Transverse colon (tissue), 4 donors: ENCODE measurements around the gene TMEM107. TPM values are rescaled to one million over a fixed set of nuclear protein-coding genes. Genes with fewer than 3 reads are reported as not detected.
A peak's percentile ranks its signal among the peaks of the same experiment; 100 is the strongest.

ENCODE experiments used
- DNase-seq: peaks from one replicate; pipeline ENCODE4 v3.0.0-alpha.2; 2019
- H3K27ac ChIP-seq, 4 donors: fragments of 200-600 bp; sonication (generic); 2 replicates each; pipeline ENCODE4 v1.5.1; 2016 to 2018; ENCODE audit warnings: inconsistent platforms in 4 of 4
- H3K27me3 ChIP-seq: fragments of 200-600 bp; sonication (generic); 2 replicates; pipeline ENCODE4 v1.5.1; 2017; ENCODE audit warnings: inconsistent platforms
- H3K36me3 ChIP-seq, 4 donors: fragments of 200-600 bp; sonication (generic); 2 replicates each; pipeline ENCODE4 v1.5.1; 2017 to 2019; ENCODE audit warnings: inconsistent platforms in 4 of 4
- H3K4me1 ChIP-seq, 4 donors: fragments of 200-600 bp; sonication (generic); 2 replicates each; pipeline ENCODE4 v1.5.1; 2017 to 2020; ENCODE audit warnings: inconsistent platforms in 4 of 4
- H3K4me3 ChIP-seq, 4 donors: fragments of 200-600 bp; sonication (generic); 1 replicate in 1 of 4; 2 replicates in 3 of 4; pipeline versions ENCODE4 v1.5.1 to v1.6.1; 2017 to 2019; ENCODE audit warnings: inconsistent platforms in 4 of 4
- H3K9me3 ChIP-seq, 2 donors: fragments of 200-600 bp; sonication (generic); 2 replicates each; pipeline ENCODE4 v1.5.1; 2017 to 2019; ENCODE audit warnings: inconsistent platforms in 2 of 2
- EP300 ChIP-seq: sonication (generic); formaldehyde crosslinking; IDR thresholded peaks from one replicate; pipeline ENCODE4 v1.6.1; 2017; ENCODE audit warnings: antibody characterized with exemption, low read depth
- POLR2A ChIP-seq: fragments of 450-650 bp; IDR thresholded peaks from one replicate; pipeline ENCODE4 v1.6.1; 2016; ENCODE audit warnings: antibody characterized with exemption, mild to moderate bottlenecking, moderate library complexity
- POLR2AphosphoS5 ChIP-seq, 3 donors: sonication (generic); formaldehyde crosslinking; IDR thresholded peaks; one replicate each; pipeline ENCODE4 v1.6.1; 2016; ENCODE audit warnings: antibody characterized with exemption in 3 of 3
- WGBS, 2 donors: methylation state at CpG; one replicate each; pipeline ENCODE4 v1.1.5; 2018; ENCODE audit warnings: low coverage in 1 of 2; 5-methylcytosine and 5-hydroxymethylcytosine counted together
- in situ Hi-C, 4 donors: fragments of 200-750 bp; cut with MboI; loops; one replicate each; pipeline versions ENCODE4 v1.15.0 to v1.15.1; 2017; ENCODE audit warnings: low sequenced_read_pairs in 3 of 4, low pct_ligation_motif_present in 1 of 4, low pct_unique_long_range_greater_than_20kb in 1 of 4
- intact Hi-C: fragments of 100-400 bp; cut with DNase I; formaldehyde crosslinking; loops from one replicate; pipeline ENCODE4 v1.15.1; 2023; ENCODE audit warnings: low total_unique reads
- total RNA-seq, 4 donors: library from RNA; depleted of rRNA; stranded (reverse); fragments of >200 nt; gene quantifications; one replicate each; pipeline ENCODE4 v1.1.0, GENCODE V29; 2016
- TF ChIP-seq, protein P1 (sequence below), 5 experiments: fragments of 200-600 bp in 3 of 5; fragments of 450-650 bp in 2 of 5; sonication (generic) in 3 of 5; IDR thresholded peaks; 1 replicate in 2 of 5; 2 replicates in 3 of 5; pipeline ENCODE4 v1.5.1; 2016 to 2017; ENCODE audit warnings: antibody characterized with exemption in 5 of 5, inconsistent platforms in 3 of 5, mild to moderate bottlenecking in 2 of 5, moderate library complexity in 1 of 5

TMEM107 gene
- total RNA-seq, 4 donors from 2014 or later = 1.5 to 74.6 (median 18.3) TPM

DNA sequence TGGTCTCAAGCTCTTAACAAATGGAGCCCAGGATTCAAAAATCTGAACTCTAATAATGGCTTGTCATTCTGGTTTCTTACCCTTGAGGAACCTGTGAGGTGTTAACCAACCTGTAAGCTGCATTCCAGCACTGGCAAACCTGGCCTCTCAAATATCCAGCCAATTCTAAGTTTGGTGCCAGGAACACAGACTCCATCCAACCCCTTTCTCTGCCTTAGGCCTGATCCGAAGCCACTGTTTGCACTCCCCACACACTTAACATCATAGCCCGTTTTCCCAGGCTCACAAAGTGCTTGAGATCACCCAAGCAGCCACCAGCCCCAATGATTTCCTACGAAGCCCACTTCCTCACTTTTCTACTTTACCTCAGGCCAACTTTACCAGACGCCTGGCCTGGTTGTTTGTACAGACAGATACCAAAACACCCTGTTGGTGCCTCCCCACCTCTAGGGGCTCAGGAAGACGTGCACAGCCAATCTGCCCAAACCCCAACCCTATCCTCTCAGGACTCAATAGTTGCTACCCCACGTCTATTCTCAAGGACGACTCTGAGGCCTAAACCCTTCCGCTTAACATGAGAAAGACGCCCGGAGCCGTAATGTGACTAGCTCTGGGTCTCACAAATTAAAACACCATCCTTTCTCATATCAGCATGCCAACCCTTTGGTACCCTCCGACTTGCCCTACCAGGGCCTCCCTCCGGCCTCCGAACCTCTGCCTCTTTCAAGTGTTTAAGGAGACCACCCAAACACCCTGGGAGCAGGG, 20.8 kb downstream of the TMEM107 start:
- Histone ChIP-seq H3K9me3 (no peaks in the 10 kb centered on the region), H3K27me3 (no peaks in the 10 kb centered on the region), H3K27ac (peak overlapping the region; percentile 95 to 100 (median 99)), H3K4me3 (peak overlapping the region; percentile 69 to 94 (median 84)), H3K36me3 (peaks cover 0 to 5% (median under 1%) of the 10 kb centered on the region in 4 donors), H3K4me1 (peaks cover 14 to 65% (median 46%) of the 10 kb centered on the region in 4 donors)
- in situ Hi-C loops = no loop called here
- no peak for DNase-seq
- 29 to 41% methylated on average over 9 to 14 of the region's 14 CpGs for WGBS, 2 donors
- no peak for TF ChIP-seq POLR2A
- TF ChIP-seq, protein P1, sequence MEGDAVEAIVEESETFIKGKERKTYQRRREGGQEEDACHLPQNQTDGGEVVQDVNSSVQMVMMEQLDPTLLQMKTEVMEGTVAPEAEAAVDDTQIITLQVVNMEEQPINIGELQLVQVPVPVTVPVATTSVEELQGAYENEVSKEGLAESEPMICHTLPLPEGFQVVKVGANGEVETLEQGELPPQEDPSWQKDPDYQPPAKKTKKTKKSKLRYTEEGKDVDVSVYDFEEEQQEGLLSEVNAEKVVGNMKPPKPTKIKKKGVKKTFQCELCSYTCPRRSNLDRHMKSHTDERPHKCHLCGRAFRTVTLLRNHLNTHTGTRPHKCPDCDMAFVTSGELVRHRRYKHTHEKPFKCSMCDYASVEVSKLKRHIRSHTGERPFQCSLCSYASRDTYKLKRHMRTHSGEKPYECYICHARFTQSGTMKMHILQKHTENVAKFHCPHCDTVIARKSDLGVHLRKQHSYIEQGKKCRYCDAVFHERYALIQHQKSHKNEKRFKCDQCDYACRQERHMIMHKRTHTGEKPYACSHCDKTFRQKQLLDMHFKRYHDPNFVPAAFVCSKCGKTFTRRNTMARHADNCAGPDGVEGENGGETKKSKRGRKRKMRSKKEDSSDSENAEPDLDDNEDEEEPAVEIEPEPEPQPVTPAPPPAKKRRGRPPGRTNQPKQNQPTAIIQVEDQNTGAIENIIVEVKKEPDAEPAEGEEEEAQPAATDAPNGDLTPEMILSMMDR (IDR thresholded peaks at IDR 0.05) = peak in 3 of 5 experiments; percentile 13 to 16 (median 13)
- intact Hi-C loops = no loop called here

GRCh38 chr17:8154608-8155155, 21.5 kb downstream of the TMEM107 start:
- peak overlapping the region; percentile 95 to 100 (median 99) for H3K27ac ChIP-seq
- WGBS, 2 donors = 37 to 44% methylated on average over 2 to 11 of the region's 11 CpGs
- H3K27me3 ChIP-seq = no peaks in the 10 kb centered on the region
- H3K4me1 ChIP-seq = peaks cover 14 to 67% (median 48%) of the 10 kb centered on the region in 4 donors
- no peak for TF ChIP-seq POLR2AphosphoS5 (IDR thresholded peaks at IDR 0.05)
- TF ChIP-seq EP300 = no peak
- TF ChIP-seq, protein P1 (IDR thresholded peaks at IDR 0.05) = no peak
- no peak for TF ChIP-seq POLR2A
- no peaks in the 10 kb centered on the region for H3K9me3 ChIP-seq
- intact Hi-C loops = no loop called here
- in situ Hi-C loops = no loop called here
- H3K4me3 ChIP-seq = peak overlapping the region; percentile 69 to 94 (median 84)
- H3K36me3 ChIP-seq = peaks cover 0 to 9% (median 4%) of the 10 kb centered on the region in 4 donors
- DNase-seq = no peak

- peak overlapping the region; percentile 95 to 100 (median 99) for H3K27ac ChIP-seq
- in situ Hi-C loops (no loop called here), intact Hi-C loops (no loop called here)
- H3K4me1 ChIP-seq = peaks cover 14 to 63% (median 47%) of the 10 kb centered on the region in 4 donors
- peak; percentile 99 for DNase-seq
- no peaks in the 10 kb centered on the region for H3K9me3 ChIP-seq
- no peaks in the 10 kb centered on the region for H3K27me3 ChIP-seq
- H3K36me3 ChIP-seq = peaks cover 0 to 15% (median 10%) of the 10 kb centered on the region in 4 donors
- H3K4me3 ChIP-seq = peak overlapping the region; percentile 20 to 92 (median 72)
- WGBS, 2 donors = 6% methylated on average over 22 of the region's 22 CpGs; no CpG with 5 or more reads in 1 of the 2 donors
- TF ChIP-seq, protein P1 (IDR thresholded peaks at IDR 0.05) = peak in 1 of 5 experiments; percentile 3
- TF ChIP-seq EP300 = peak; percentile 100
- TF ChIP-seq POLR2AphosphoS5 (IDR thresholded peaks at IDR 0.05) = peak; percentile 97 to 99 (median 98)
- TF ChIP-seq POLR2A = peak; percentile 76
These were observed 22.1 kb downstream of the TMEM107 start for GRCh38 chr17:8153957-8154607.

GRCh38 chr17:8153525-8153956, 22.6 kb downstream of the TMEM107 start:
- in situ Hi-C loops (no loop called here), intact Hi-C loops (no loop called here)
- H3K27ac ChIP-seq = peak overlapping the region; percentile 95 to 100 (median 99)
- no peaks in the 10 kb centered on the region for H3K27me3 ChIP-seq
- WGBS, 2 donors = 8 to 27% methylated on average over 8 to 13 of the region's 13 CpGs
- H3K36me3 ChIP-seq = peaks cover 0 to 20% (median 13%) of the 10 kb centered on the region in 4 donors
- H3K4me3 ChIP-seq = peak overlapping the region; percentile 20 to 92 (median 24)
- DNase-seq = peak; percentile 85
- H3K9me3 ChIP-seq = no peaks in the 10 kb centered on the region
- peaks cover 13 to 58% (median 44%) of the 10 kb centered on the region in 4 donors for H3K4me1 ChIP-seq
- TF ChIP-seq EP300 = no peak
- TF ChIP-seq POLR2AphosphoS5 (IDR thresholded peaks at IDR 0.05) = peak; percentile 85 to 91 (median 86)
